ENCODE measurements around the gene NUTM2B.
"Not testable (repeated sequence)": the region's sequence is repeated elsewhere in the genome, so short reads cannot be mapped to it uniquely, and the experiment has no call there.

The NUTM2B gene, protein sequence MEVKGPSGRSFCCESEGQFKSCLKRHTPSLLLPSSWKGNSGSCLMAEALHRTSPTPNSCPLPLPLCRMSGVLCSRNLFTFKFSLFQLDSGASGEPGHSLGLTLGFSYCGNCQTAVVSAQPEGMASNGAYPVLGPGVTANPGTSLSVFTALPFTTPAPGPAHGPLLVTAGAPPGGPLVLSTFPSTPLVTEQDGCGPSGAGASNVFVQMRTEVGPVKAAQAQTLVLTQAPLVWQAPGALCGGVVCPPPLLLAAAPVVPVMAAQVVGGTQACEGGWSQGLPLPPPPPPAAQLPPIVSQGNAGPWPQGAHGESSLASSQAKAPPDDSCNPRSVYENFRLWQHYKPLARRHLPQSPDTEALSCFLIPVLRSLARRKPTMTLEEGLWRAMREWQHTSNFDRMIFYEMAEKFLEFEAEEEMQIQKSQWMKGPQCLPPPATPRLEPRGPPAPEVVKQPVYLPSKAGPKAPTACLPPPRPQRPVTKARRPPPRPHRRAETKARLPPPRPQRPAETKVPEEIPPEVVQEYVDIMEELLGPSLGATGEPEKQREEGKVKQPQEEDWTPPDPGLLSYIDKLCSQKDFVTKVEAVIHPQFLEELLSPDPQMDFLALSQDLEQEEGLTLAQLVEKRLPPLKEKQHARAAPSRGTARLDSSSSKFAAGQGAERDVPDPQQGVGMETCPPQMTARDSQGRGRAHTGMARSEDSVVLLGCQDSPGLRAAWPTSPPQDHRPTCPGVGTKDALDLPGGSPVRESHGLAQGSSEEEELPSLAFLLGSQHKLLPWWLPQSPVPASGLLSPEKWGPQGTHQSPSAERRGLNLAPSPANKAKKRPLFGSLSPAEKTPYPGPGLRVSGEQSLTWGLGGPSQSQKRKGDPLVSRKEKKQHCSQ

DNA sequence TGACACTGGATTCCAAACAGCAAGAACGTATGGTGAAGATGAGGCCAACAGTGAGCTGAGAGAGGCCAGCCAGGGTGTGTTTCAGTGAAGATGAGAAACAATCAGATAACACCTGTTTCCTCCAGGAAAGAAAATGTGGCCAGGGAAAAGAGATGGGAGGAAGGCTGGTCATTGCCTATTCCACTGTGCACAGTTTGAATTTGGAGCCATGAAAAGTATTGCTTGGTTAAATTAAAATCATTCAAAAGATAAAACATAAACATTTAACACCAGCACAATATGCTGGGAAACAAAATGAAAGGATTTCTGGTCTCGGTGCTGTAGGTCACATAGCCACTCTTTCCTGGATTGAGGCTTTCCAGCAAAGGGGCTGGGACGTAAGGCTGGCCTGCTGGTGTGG lies at the start of gene NUTM2B:
Gene NUTM2B, plus strand, starts transcription at position 301 of the 400 bp plus-strand sequence. CDS start 383 bp downstream, outside the sequence.
- not testable (repeated sequence) for DNase-seq (ENCODE audit: low spot score)

GRCh38 chr10:79663287-79663686 lies 39.7 kb upstream of the NUTM2B start:
- not testable (repeated sequence) for DNase-seq (ENCODE audit: low spot score)

GRCh38 chr10:79664686-79665085 lies 38.3 kb upstream of the NUTM2B start:
- not testable (repeated sequence) for DNase-seq (ENCODE audit: low spot score)

DNA sequence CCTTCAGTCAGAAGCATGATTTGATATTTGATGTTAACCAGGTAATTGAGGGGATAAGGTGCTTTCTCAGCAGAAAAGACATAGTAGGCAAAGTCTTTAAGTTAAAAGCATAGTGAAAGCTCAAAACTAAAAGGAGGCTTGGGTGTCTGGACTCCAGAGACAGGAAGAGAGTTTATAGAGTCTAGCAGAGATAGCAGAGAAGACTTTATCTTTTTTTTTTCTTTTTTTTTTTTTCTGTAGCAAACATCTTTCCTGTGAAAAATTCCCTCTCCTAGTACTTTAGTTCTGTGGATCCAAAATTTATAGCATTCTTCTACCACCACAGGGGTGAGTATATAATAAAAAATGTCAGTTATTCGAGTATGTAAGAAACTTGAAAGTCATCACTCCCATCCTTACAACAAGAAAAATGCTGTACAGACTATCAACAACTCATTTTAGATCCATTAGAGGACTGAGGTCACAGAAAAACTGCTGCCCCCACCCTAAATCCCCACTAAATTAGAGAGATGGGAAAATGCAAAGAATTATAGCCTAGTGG lies 33.7 kb upstream of the NUTM2B start:
- DNase-seq (ENCODE audit: low spot score) = not testable (repeated sequence)

- not testable (repeated sequence) for DNase-seq (ENCODE audit: low spot score)
These were observed 28.1 kb upstream of the NUTM2B start for GRCh38 chr10:79674878-79675277.

- DNase-seq (ENCODE audit: low spot score) = not testable (repeated sequence)
These were observed 19.8 kb upstream of the NUTM2B start for GRCh38 chr10:79683026-79683883.

- not testable (repeated sequence) for DNase-seq (ENCODE audit: low spot score)
These were observed 18.9 kb upstream of the NUTM2B start for GRCh38 chr10:79683884-79684720.

- not testable (repeated sequence) for DNase-seq (ENCODE audit: low spot score)
These were observed 17.9 kb upstream of the NUTM2B start for GRCh38 chr10:79685044-79685685.

GRCh38 chr10:79686595-79686994 lies 16.4 kb upstream of the NUTM2B start:
- not testable (repeated sequence) for DNase-seq (ENCODE audit: low spot score)

DNA sequence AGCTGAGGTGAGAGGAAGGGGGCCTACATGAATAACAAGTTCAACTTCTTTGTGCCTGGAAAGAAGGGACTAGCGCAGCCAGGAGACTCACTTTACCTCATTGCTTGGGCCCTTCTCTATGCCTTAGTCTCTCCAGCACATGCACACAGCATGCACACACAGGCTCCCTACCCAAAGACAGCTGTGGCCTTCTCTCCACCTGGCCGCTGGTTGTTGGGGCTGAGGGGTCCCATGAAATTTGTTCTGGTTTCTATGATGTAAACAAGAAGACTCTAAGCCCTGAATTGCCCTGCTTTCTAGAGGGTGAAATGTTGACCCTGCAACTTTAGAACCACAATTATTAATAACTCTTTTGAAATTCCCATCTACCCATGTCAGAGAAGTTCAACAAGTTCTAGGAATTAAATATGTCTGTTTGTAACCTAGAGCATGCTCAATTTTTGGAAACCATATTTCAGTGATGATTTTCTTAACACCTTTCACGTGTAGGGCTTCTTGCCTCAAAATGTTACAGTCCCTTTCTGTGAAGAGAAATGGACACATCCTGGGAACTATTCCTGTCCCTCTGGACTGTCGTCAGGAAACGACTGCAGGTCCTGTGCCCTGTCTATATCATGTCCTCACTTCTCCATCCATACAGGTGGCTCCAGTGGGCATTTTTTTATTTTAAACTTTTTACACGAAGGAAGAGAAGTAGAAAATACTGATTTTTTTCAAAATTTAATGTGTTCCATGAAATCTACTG lies 15.4 kb upstream of the NUTM2B start:
- not testable (repeated sequence) for DNase-seq (ENCODE audit: low spot score)

DNA sequence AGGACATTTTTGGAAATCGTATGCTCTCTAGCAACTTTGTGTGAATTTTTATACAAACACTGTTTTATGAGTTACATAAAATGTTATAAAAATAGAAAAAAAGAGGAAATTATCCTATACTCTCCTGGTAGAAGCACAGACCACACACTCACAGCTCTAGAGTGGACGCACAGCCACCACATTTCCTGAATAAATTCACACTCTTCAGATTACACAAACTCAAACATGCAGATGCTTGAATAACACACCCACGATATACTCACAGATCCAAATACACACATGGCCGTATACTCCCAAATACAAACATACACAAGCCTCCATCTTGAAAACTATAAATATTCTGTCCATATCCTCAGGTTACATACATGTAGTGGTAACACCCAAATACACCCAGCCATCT lies 14.2 kb upstream of the NUTM2B start:
- DNase-seq (ENCODE audit: low spot score) = not testable (repeated sequence)

GRCh38 chr10:79696596-79696995 lies 6.4 kb upstream of the NUTM2B start:
- DNase-seq (ENCODE audit: low spot score) = not testable (repeated sequence)

DNA sequence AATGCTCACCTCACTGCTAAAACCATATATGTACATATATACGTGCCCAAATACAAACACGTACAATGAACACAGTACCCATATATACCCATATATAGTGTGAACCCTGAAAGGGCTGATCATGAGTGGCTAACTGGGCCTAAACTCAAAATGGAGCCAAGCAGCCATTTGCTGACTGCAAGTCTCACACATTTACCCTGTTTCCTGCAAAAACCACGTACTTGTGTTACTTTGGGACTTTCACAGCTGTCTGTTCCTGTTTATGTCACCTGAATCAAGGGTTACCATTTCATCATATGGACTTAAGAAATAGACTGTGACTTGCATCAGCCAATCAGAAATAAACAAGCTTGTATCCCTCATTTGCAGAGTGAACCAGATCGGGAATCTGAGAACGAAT lies 5.9 kb upstream of the NUTM2B start:
- DNase-seq (ENCODE audit: low spot score) = not testable (repeated sequence)

DNA sequence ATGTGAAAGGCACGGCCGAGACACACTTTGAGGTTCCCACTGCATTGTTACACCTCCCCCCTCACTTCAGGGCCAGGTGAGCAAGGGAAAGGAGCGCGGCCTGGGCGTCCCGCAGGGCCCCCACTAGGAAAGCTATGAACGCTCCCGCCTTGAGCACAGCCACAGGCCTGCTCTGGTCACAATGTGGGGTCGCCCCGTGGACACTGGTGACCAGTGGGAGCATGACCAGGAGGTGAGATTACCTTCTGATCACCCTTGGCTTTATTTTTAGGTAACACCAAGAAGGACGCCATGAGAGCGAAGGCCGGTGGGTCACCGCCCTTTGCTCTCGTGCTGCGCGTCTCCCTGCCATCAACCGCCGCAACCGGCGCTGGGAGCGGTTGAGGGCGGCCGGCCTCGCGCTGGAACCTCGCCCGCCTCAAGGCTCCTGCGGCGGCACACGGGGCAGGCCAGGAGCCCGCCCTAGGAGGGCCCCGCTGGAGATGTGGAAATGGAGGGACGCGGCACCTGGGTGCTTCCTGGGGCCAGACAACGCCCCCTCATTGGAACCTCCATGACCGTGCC lies 2.6 kb upstream of the NUTM2B start:
- DNase-seq (ENCODE audit: low spot score) = not testable (repeated sequence)

DNA sequence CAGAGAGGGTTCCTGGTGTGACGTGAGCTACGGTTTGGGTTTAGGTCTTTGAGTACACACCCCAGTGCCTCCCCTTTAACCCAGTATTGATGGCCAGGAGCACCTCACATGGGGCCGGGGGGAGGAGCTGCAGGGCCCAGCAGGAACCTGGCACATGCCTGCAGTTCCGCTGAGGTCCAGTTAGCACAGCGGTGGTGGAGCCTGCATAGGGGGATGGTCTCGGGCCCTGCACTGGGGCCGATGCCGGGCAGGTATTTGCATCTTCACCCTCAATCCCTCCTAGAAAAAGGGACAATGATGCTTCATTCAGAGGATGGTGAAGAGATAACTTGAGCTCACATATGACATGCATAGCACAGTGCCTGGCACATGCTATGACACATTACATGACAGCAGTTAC lies 4.0 kb downstream of the NUTM2B start:
- DNase-seq (ENCODE audit: low spot score) = not testable (repeated sequence)

DNA sequence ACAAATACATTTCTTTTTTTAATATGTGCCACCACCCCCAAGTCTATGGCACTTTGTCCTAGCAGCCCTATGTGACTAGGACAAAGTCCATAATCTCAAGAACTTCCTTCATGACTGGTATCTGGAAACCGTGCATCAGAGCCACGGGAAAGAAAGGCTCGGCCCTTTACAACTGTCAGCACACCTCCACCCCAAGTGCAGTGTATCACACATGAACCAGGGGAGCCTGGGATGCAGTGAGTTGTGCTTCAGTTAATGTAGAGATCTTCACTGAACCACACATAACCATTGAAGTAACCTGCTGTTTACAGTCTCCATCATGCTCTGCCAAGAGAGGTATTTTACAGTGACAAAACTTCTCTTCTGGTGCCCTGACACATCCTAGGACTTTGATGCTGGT lies 11.9 kb downstream of the NUTM2B start:
- DNase-seq (ENCODE audit: low spot score) = not testable (repeated sequence)

GRCh38 chr10:79716917-79717579 lies 14.0 kb downstream of the NUTM2B start:
- not testable (repeated sequence) for DNase-seq (ENCODE audit: low spot score)

DNA sequence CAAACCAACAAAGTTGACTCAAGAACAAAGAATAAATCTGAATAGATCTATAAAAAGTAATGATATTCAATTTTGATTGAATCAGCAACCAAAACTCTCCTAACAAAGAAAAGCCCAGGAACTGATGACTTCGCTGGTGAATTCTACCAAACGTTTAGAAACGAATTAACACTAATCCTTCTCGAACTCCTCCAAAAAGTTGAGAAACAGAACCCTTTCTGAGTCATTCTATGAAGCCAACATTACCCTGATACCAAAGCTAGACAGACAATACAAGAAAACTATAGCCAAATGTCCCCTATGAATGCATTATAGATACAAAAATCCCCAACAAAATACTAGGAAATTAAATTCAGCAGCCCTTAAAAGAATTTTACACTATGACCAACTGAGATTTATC lies 17.0 kb downstream of the NUTM2B start:
- not testable (repeated sequence) for DNase-seq (ENCODE audit: low spot score)
